ELR (cell line): ENCODE measurements around the gene SPTBN2.
"Not testable (repeated sequence)": the region's sequence is repeated elsewhere in the genome, so short reads cannot be mapped to it uniquely, and the experiment has no call there.

Experiments
- DNase-seq: peaks from one replicate; pipeline ENCODE4 v3.0.0-alpha.2; 2015; ENCODE audit warnings: low read depth

SPTBN2 gene

DNA sequence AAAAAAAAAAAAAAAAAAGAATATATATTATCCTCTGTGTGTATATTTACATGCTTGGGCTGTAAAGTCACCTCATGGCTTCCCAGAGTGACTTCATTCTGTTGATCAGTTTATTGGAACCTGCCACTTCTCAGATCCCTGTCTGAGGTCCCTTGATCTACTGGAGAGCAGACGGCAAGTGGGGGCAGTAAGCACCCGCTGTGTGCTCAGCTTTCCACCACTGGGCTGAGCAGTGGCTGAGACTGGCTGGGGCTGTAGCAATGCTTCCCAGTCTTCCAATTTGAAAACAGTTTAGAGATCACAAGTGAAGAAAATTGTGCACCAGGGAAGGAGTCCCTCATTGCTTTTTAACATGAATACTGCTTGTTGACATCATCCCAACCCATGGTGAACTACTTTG lies 44.4 kb downstream of the SPTBN2 start:
- no peak for DNase-seq

GRCh38 chr11:66683877-66684276 lies 45.1 kb downstream of the SPTBN2 start:
- DNase-seq = no peak

DNA sequence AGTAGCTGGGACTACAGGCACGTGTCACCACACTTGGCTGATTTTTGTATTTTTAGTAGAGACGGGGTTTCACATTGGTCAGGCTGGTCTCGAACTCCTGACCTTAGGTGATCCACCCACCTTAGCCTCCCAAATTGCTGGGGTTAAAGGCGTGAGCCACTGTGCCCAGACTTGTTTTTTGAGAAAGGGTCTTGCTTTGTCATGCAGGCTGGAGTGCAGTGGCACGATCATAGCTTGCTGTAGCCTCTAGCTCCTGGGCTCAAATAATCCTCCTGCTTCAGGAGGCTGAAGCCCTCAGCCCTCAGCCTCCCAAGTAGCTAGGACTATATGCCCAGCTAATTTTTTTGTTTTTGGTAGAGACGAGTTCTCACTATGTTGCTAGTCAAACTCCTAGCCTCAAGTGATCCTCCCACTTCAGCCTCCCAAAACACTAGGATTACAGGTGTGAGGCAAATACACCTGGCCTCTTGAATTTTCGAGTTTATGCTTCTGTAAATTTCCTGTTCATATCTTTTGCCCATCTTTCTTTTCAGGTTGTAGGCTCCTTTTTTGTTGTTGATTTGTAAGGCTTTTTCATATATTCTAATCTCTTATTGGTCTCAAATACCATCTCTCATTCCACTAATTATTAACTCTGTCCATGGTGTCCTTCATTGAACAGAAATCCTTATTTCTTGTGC lies 47.9 kb downstream of the SPTBN2 start:
- no peak for DNase-seq

- DNase-seq = peak; percentile 96
Measured at GRCh38 chr11:66677599-66678375, 51.2 kb downstream of the SPTBN2 start, which contains the start of gene RBM4B. Gene RBM4B (minus strand): TSS chr11:66677887. CDS start chr11:66677079, 808 bp downstream.

DNA sequence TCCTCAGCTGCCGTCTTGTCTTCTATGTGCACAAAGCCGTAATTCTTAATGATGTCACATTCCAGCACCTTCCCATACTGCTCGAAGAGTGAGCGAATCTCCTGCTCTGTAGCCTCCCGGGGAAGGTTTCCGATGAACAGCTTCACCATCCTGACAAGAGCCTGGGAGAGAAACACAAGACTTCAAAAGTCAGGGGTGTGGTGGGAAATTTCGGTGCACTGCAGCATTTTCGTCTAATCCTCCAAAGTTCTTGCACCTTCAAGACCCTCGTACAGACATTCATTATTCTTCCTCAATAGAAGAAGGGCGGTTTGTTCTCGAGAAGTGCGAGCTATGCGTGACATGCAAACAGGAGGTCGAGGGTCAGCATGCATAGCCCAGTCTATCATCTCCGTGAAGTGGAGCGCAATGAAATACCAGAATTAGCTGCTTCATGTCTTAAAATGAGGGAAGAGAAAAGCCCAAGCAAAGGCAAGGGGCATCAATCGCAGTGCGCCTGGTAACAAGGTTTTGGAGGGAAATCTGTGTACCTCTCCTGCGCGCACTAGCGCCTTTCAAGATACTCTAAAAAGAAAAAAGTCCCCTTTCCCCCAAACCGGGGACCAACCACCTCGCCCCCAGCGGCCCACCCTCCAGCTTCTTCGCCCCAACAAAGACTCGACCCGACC lies 52.0 kb downstream of the SPTBN2 start:
- no peak for DNase-seq

- no peak for DNase-seq
Measured at GRCh38 chr11:66676282-66676919, 52.6 kb downstream of the SPTBN2 start.

- no peak for DNase-seq
Measured at GRCh38 chr11:66674964-66675602, 53.9 kb downstream of the SPTBN2 start.

GRCh38 chr11:66670816-66671215 lies 58.2 kb downstream of the SPTBN2 start:
- no peak for DNase-seq

DNA sequence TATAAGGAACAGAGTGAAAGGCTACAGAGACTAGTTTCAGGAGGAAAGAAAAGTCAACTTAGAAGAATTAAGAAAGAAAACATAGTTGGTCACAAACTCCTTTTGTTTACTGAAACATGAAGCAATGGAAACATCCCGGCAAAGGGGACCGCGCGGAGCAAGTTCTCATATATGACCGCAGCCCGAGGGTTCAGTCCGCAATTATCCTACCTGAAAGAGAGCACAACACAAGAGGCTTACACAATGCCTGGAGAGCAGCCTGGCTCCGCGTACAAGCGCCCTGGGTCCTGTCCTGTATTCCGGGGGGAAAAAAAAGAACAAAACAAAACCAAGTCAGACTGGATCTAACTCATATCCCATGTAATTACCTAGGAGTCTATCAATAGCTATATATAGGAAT lies 63.6 kb downstream of the SPTBN2 start:
- DNase-seq = no peak

DNA sequence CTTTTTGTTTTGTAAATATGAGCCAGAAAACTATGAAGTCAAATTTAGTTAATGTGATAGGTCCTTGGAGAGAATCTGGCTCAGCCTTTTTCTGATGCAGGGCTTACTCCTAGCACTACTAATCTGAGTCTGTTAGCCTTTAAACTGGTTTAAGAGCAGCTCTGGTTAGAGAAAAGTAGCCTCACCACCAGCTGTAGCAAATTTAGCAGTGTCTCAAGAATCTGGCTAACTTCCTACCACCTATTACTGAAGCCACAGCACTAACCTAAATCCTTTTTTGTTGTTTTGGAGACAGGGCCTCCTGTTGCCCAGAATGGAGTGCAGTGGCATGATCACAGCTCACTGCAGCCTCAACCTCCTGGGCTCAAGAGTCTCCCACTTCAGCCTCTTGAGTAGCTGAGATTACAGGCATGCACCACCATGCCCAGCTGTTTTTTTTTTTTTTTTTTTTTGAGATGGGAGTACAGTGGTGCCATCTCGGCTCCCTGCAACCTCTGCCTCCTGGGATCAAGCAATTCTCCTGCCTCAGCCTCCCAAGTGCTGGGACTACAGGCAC lies 65.2 kb downstream of the SPTBN2 start:
- DNase-seq = no peak

DNA sequence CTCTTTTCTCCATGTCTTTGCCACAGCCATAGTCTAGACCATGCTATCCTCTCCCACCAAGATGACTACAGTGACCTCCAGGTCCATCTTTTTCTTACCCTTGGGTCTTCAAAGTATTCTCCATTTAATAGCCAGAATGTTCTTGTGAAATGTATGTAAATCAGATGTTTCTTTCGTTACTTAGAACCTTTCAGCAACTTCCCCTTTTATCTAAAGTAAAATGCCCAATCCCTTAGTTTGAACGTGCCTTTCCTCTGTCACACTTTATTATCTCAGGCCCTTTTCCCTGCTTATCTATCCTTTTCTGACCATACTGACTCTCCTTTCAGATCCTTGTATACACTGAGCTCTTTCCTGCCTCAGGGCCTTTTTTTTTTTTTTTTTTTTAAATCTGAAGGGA lies 69.3 kb downstream of the SPTBN2 start:
- DNase-seq = no peak

- DNase-seq = peak; percentile 53
Measured at GRCh38 chr11:66653123-66653522, 75.9 kb downstream of the SPTBN2 start.

DNA sequence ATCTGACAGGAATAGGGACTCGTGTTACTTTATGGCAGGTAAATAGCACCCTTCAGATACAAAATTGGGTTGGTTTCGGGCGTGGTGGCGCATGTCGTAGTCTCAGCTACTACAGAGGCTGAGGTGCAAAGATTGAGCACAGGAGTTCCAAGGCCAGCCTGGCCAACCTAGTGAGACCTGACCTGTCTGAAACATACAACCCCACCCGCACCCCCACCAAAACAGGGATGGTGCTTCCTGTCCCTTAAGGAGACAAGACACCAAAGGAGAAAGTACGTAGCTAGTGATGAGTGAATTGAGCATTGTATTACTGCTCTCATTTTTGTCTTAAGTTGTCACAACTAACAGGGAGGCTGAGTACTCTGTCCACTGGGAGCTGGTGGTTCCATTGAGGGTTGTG lies 76.4 kb downstream of the SPTBN2 start:
- DNase-seq = no peak

DNA sequence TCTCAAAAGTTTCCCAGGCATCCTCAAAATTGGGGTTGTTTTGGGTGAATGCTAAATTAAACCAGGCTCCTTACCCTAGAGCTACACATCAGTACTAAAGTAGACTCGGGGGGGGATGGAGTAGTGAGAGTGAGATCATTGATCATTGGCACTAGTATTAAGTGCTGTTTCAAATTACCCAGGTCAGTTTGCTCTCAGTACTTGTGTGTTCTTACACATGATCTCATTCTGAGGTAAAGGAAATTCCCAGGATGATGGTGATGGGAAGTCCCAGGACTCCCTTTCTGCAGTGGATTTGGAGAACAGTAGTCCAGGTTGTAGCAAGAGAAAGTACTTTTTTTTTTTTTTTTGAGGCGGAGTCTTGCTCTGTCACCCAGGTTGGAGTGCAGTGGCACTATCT lies 78.0 kb downstream of the SPTBN2 start:
- peak; percentile 35 for DNase-seq

- no peak for DNase-seq
Measured at GRCh38 chr11:66649903-66650302, 79.1 kb downstream of the SPTBN2 start.

DNA sequence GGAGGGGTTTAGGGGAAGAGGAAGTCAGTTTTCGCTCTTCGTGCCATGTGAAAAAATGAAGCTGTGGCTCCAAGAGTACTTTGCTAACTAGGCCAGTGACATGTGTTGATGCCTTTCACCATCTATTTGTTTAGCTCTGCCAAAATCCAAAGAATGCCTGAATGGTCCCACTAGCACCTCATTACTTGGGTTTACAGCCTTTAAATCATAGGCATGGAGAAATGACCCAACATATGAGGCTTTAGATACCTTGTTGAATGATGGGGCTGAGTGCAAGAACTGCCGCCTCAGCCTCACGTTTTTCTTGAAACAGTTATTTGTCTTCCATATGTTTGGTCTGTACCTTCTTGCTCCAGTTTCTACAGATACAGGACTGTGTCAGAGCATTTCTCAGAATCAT lies 82.2 kb downstream of the SPTBN2 start:
- DNase-seq = no peak

DNA sequence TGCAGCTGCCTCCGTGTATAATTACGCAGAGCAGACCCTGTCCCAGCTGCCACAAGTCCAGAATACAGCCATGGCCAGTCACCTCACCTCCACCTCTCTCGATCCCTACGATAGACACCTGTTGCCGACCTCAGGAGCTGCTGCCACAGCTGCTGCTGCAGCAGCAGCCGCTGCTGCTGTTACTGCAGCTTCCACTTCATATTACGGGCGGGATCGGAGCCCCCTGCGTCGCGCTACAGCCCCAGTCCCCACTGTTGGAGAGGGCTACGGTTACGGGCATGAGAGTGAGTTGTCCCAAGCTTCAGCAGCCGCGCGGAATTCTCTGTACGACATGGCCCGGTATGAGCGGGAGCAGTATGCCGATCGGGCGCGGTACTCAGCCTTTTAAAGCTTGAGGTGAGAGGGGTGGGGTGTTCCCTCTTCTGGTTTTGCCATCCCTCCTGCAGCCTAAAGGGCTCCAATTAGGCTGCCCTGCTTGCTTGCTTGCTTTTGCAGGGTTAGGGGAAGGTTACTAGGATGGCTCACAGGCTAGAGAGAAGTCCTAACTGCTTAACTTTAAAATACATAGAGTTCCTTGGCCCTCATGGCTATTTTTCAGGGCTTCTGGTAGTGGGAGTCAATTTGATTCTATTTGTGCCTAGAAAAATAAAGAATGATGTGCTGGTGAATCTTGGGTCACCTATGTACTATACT lies 85.1 kb downstream of the SPTBN2 start:
- DNase-seq = no peak

- DNase-seq = no peak
Measured at GRCh38 chr11:66641834-66642233, 87.2 kb downstream of the SPTBN2 start.

DNA sequence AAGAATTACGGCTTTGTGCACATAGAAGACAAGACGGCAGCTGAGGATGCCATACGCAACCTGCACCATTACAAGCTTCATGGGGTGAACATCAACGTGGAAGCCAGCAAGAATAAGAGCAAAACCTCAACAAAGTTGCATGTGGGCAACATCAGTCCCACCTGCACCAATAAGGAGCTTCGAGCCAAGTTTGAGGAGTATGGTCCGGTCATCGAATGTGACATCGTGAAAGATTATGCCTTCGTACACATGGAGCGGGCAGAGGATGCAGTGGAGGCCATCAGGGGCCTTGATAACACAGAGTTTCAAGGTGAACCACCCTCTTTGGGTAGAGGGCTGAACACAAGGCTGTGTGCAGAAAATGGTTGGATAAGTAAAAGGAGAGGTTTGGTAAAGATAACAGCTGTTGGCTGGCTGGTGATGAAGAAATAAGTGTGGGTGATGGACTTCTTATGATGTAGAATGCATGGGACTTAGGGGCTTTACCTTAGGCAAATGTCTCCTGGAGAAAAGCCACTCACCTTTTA lies 89.1 kb downstream of the SPTBN2 start:
- not testable (repeated sequence) for DNase-seq

- peak; percentile 56 for DNase-seq
Measured at GRCh38 chr11:66639066-66639813, 89.8 kb downstream of the SPTBN2 start.
